OCI-LY1 (cell line): ENCODE measurements around the gene RNF166.

Source experiments
- CTCF ChIP-seq: fragments of 200-600 bp; sonication (generic), shearing (Covaris generic); IDR thresholded peaks from 2 replicates; pipeline ENCODE4 v1.5.1; 2017; ENCODE audit warnings: mild to moderate bottlenecking, antibody characterized with exemption, low read length, moderate library complexity, mixed read lengths
- EZH2 ChIP-seq: fragments of 200-600 bp; sonication (generic), shearing (Covaris generic); IDR thresholded peaks from 2 replicates; pipeline ENCODE4 v1.8.0; 2017; ENCODE audit warnings: borderline replicate concordance, mixed run types, mild to moderate bottlenecking, antibody characterized with exemption, low read length, moderate library complexity, mixed read lengths

- TF ChIP-seq CTCF, result no peak
- TF ChIP-seq EZH2, result no peak
These were observed 33.1 kb upstream of the RNF166 start for GRCh38 chr16:88739139-88739976.
